T1000 (cell line): Measurements from ENCODE around the gene RDX.
"Not testable (repeated sequence)": the region's sequence is repeated elsewhere in the genome, so short reads cannot be mapped to it uniquely, and the experiment has no call there.

Source experiments
- DNase-seq: peaks from one replicate; lab custom pipeline; 2025; ENCODE audit warnings: mixed read lengths; lab: John Stamatoyannopoulos, UW

Gene RDX

GRCh38 chr11:110296226-110297075 is at the start of gene RDX:
TSS of gene RDX (minus strand) at chr11:110296614. CDS start at chr11:110279692, 16,922 bp downstream.
- peak; percentile 57 for DNase-seq

- DNase-seq, result no peak
These were observed 49.3 kb upstream of the RDX start for GRCh38 chr11:110345743-110346142.

GRCh38 chr11:110340436-110340835 is 44.0 kb upstream of the RDX start:
- DNase-seq, result no peak

GRCh38 chr11:110339456-110340250 is 43.2 kb upstream of the RDX start:
- DNase-seq, result no peak

- DNase-seq, result no peak
These were observed 42.3 kb upstream of the RDX start for GRCh38 chr11:110338684-110339083.

GRCh38 chr11:110337570-110338193 is 41.3 kb upstream of the RDX start:
- peak; percentile 2 for DNase-seq

GRCh38 chr11:110336054-110336453 is 39.6 kb upstream of the RDX start:
- no peak for DNase-seq

- DNase-seq, result no peak
These were observed 38.9 kb upstream of the RDX start for GRCh38 chr11:110335358-110335757.

- no peak for DNase-seq
These were observed 35.2 kb upstream of the RDX start for GRCh38 chr11:110331626-110332025.

- DNase-seq, result no peak
These were observed 33.0 kb upstream of the RDX start for GRCh38 chr11:110329445-110329844.

GRCh38 chr11:110327508-110327907 is 31.1 kb upstream of the RDX start:
- DNase-seq, result no peak

- no peak for DNase-seq
These were observed 27.4 kb upstream of the RDX start for GRCh38 chr11:110323786-110324185.

- no peak for DNase-seq
These were observed 23.1 kb upstream of the RDX start for GRCh38 chr11:110319501-110319900.

- DNase-seq, result no peak
These were observed 22.4 kb upstream of the RDX start for GRCh38 chr11:110318638-110319404.

GRCh38 chr11:110317516-110317932 is 21.1 kb upstream of the RDX start:
- no peak for DNase-seq

- no peak for DNase-seq
These were observed 18.1 kb upstream of the RDX start for GRCh38 chr11:110314366-110315095.

- no peak for DNase-seq
These were observed 16.3 kb upstream of the RDX start for GRCh38 chr11:110312670-110313069.

- DNase-seq, result no peak
These were observed 15.6 kb upstream of the RDX start for GRCh38 chr11:110311783-110312579.

- no peak for DNase-seq
These were observed 11.7 kb upstream of the RDX start for GRCh38 chr11:110308071-110308470.

- DNase-seq, result not testable (repeated sequence)
These were observed 9.6 kb upstream of the RDX start for GRCh38 chr11:110306019-110306388.
